ENCODE data around the gene HERC2.

The HERC2 gene

DNA sequence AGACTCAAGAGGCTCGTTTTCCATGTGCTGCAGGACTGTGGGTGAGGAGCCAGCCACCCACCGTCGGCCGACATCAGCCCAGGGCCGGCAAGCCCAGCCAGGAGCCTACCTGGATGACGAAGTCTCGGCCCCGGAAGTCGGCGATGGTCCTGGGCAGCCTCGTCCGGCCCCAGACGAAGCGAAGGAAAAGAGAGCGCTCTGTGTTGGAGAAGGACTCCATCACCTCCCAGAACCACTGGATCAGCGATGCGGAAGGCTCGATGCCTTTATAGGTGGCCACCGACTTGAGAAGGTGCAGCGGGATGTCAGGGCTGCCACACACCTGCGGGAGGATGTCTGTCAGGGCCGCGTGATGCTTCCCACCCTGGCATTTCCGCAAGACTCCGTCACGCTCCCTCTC lies 209.0 kb downstream of the HERC2 start:
- no peak for DNase-seq (ENCODE audit: low read depth)

DNA sequence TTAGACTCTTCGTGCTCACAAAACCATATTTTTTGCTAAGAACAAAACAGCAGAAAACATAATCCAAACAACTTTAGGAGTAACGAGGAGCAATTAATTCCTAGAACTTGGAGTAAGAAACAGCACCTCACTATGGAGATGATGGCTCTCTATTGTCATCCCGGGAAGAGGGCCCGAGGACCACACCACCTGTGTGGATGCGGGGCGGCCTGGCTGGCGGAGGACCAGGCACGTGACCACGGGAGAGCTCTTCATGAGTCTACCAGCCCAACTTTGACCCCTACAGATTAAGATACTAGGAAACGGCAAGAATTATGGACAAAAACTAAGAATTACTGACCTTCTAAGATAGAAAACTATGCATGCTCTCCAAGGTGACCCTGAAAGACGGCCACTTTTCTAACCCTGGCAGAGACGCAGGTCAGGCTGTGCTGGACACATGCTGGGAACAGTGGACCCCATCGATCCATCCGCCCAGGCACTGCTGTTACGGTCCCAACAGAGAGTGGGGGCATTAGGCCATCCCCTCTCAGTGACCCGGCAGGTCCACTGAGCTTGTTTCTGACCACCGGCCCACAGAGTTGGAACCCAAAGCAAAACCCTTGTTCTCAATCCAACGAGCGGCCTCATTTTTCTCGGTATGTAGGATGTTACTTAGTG lies 209.7 kb downstream of the HERC2 start:
- DNase-seq (ENCODE audit: low read depth), result no peak

DNA sequence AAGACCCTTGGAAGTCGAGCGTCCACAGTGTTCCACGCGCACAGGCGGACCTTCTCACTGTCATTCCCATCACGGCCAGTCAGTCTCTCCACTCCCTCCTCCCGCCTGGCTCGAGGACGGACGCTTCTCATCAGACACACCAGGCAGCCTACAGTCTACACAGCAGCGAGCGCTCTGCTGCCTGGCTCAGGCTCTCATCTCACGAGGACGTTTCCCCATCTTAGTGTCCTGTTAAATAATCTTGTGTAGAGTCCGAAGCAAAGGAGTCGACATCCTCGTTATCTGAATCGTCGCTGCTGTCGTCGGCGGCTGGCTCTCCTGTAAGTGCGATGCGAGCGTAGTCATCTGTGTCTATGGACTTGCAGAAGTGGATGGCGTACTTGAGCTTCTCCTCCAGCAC lies 210.4 kb downstream of the HERC2 start:
- DNase-seq (ENCODE audit: low read depth), result no peak

DNA sequence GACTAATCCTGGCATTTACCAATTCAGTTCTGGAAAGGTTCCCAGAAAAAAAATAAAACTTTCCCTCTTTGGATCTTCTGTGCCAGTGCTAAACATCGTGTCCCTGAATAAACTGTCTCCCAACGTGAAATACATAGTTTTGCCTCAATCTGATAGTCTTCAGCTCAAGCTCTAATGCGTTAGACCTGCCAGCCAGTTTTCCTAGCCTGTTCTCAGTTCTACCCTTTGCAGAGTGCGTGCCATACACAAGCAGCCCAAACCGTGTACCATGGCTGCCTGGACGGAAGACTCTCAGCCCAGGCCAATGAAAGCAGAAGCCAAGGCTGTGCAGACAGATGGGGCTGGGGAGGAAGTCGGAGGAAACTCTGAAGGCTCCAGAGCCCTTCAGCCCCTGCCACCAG lies 211.5 kb downstream of the HERC2 start:
- no peak for DNase-seq (ENCODE audit: low read depth)

DNA sequence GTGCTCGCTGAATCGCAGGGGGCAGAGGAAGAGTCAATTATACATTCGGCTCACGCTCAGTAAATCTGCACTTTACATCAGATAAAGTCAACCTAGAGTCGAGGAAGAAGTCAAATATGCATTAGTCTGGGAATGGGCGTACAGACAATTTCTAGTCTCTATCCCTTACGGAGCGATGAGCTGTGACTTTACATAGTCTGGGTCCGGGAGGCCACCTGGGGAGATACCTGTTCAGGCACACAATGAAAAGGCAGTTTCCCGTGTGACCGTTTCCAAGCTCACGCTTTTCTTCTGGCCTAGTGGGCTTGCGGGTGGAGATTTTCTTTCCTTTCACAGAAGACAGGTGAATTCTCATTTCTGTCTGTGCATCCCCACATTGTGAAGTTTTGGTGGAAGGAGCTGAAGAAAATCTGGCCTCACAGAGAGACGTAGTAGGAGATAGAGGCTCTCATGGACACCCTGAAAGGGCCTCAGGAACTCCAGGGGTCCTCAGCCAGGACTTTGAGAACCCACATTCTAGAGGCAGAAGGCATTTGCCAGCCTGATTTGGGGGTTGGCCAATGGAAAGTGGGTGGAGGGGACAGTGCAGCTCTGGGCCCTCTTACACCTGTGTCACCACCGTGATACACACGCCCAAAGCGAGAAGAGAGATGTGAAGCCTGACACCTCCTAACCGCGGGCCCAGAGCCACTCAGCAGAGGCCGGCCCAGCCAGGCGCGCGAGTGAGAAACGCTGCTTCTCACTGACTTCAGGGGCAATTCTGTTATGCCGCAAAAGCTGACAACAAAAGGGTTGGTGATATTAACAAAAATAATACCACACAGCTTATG lies 212.1 kb downstream of the HERC2 start:
- no peak for DNase-seq (ENCODE audit: low read depth)

DNA sequence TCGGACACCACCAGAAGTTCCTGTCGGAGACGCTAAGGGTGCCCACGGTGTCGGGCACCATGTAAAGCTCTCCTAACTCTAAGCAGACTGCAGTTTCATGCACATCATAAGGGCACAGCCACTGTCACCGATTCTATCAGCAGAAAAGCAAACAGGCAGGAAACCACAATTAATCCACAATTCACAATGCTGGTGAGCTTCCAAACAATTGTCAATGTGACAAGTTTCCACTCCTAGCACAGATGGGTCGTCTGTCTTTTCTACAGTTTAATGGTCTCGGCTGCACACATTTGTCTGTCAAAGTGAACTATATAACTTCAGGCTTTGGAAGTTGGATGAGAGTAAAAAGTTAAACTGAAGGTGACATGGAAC lies 214.1 kb downstream of the HERC2 start:
- no peak for DNase-seq (ENCODE audit: low read depth)

DNA sequence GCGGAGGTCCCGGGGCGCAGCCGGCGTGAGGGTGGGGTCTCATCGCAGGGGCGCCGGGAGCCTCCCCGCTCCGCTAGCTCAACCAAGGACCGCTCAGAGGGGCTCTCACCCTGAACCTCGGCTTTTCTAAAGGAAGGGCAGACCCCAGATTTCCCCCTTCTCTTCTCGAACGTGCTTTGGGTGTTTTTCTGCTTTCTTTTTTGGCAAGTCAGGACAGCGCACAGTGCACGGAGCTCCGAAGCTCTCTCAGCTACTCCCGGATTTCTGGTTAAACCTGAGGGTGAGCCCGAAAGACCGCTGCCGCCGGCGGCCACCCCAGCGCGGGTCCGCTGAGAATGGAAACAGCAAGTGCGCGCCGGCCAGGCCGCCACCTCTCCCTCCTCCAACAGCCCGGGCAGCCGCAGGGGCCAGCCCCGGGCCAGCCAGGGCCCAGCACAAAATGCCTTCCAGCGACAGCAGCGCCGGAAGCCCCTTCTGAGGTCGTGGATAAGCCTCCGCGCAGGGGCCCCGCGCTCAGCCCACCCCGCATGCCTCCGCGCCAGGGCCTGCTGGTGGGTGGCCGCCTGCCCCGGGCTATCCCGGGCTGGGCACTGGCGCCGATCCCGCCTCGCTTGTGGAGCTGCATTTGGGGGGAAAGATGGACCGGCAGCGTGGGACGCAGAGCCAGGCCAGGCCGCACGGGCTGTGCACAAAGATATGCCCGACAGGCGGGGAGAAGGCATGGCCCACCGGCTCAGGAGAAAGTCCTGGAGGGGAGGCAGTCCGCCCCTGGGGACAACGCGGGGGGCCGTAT lies 214.7 kb downstream of the HERC2 start:
- no peak for DNase-seq (ENCODE audit: low read depth)

DNA sequence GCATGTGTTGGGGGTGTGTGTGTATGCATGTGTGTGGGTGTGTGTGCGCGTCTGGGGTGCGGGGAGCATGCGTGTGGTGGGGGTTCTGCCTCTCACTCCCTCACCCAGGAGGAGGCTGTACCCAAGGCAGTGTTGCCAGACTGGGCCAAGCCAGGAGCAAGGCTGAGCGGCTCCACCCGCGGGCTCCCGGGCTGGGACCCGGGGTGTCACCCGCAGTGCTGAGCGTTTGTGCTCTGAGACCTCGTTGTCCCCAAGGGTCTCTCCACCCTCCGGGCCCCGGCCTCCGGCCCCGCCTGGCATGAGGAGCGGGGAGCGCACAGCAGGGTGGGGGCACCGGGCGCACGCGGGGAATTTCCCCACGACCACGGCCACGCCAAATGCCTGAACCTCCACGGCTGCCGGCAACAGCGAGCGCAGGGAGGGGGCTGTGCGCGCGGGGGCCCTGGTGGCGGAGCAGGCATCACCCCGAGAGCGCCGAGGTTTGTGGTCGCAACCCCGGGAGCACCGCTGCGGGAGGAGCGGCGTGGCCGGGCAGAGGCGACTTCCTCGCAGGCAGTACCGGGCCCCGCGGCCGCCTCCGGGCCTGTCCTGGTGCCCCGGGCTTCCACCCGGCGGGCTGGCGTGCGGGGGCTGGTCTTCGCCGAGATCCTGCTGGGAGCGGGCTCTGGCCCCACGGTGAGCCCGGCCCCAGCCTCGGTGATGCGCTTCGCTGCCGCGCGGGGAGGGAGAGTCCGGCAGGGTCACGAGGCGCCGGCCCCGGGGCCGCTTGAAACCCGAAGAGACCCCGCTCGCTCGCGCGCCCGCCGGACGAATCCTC lies 215.5 kb downstream of the HERC2 start:
- DNase-seq (ENCODE audit: low read depth), result no peak

DNA sequence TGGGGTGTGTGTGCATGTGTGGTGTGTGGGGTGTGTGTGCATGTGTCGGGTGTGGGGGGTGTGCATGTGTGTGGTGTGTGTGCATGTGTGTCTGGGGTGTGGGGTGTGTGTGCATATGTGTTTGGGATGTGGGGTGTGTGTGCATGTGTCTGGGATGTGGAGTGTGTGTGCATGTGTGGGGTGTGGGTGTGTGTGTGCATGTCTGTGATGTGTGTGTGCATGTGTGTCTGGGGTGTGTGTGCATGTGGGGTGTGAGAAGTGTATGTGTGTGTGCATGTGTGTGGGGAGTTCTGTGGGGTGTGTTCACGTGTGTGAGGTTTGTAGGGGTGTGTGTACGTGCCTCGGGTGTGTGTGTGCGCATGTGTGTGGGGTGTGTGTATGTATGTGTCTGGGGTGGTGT lies 216.2 kb downstream of the HERC2 start:
- no peak for DNase-seq (ENCODE audit: low read depth)

DNA sequence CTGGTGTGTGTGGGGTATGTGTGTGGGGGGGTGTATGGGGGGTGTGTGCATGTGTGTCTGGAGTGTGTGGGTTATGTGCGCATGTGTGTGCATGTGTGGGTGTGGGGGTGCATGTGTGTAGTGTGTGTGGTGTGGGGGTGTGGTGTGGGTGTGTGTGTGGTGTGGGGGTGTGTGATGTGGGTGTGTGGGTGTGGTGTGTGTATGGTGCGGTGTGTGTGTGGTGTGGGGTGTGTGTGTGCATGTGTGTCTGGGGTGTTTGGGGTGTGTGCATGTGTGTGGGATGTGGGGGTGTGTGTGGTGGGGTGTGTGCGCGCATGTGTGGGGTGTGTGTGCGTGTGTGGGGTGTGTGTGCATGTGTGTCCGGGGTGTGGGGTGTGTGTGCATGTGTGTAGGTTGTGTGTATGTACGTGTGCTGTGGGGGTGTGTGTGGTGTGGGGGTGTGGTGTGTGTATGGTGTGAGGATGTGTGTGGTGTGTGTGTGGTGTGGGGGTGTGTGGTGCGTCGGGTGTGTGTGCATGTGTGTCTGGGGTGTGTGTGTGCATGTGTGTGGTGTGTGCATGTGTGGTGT lies 216.7 kb downstream of the HERC2 start:
- no peak for DNase-seq (ENCODE audit: low read depth)

DNA sequence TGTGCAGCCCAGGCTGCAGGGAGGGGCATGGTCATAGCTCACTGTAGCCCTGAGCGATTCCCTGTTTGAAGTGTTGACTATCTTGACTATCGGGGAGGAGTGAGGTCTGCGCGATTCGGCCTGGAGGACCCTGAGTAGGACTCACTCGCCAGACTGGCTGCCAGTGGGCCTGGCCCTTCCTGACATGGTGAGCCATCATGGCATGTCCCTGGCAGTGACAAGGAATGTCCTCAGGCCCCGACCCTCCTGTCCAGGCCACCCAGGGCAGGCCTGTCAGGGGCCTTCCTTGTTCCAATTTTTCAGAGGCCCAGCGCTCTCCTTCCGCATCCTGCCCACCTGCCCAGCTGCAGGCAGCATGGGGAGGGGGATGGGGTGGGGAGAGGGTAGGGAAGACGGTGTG lies 217.7 kb downstream of the HERC2 start:
- no peak for DNase-seq (ENCODE audit: low read depth)

DNA sequence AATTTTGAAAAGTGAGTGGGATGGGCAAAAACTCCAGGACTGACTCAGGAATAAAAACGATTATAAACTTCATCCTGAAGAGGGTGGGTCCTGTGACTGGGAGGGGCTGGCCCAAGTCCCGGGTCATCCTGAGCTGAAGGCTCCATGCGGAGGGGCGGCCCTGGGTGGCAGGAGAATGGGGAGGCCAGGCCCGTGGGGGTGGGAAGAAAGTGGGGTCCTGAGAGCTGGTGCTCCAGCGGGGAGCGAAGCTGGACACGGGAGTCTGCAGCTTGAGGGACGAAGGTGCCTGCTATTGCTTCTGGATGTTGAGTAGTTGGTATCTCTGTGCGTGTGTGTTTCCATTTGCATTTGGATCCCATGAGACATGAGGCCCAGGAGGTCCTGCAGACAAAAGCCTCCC lies 218.1 kb downstream of the HERC2 start:
- DNase-seq (ENCODE audit: low read depth), result no peak

DNA sequence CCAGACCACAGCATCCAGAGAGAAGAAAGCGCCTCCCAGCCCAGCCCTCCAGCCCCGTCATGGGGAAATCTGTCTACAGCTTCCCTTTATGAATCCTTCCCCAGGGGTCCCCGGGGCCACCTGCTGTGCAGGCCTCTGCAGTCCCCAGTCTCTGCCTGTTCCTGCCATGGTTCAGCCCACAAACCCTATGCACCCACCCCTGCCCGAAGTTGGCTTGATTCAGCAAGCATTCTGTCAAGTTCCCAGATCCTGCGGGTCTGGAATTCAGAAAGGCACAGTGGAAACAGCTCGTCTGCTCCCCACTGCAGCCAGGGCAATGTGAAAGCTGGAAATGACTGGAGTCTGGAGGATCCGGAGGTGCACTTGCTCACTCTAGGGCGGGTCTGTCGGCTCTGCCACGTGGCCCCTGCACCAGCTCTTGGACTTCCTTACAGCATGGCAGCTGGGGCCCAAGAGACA lies 220.0 kb downstream of the HERC2 start:
- DNase-seq (ENCODE audit: low read depth), result no peak

DNA sequence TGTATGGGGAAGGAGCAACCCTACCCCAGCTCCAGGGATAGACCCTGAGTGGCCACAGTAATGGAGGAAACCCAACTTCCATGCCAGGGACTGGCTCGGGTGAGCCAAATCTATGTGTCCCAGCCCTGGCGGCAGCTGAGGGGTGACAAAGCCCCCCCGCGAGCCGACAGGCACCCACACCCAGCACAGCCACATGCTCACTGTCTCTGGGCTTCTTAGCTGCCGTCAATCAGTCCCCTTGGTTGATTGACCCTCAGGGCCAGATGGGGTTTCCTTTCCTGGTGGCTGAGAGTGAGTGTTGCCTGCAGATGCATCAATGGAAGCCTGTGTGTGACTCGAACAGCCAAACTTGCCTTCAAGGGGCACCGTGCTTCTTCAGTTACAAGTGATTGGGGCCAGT lies 220.8 kb downstream of the HERC2 start:
- no peak for DNase-seq (ENCODE audit: low read depth)

DNA sequence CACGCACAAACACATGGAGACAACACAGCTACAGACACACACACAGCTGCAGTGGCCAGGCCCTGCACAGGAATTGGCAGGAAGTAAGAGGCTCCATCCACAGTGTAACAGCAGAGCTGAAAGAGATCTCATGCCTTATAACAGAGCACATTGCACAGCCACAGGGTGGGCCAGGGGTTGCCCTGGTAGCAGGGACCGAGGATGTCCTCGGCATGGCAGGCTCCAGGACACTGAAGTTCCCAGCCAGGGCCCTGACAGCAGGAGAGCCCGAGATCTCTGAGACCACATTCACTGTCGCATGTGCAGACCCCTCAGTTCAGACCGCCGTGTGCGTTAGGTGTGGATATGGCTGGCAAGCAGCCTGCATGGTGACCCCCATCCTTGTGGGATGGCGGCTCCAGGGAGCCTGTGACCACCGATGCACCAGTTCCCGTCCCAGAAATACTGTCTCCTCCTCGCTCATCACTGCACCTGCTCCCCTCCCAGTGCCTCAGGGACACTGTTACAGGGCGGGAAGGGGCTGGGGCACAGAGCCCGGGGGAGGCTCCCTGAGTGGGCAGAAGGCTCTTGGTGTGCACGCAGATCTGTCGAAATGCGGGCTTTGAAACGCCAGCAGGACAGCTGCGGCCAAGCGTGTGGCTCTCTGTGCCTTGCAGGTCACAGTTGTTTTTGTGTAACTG lies 221.3 kb downstream of the HERC2 start:
- DNase-seq (ENCODE audit: low read depth), result no peak

DNA sequence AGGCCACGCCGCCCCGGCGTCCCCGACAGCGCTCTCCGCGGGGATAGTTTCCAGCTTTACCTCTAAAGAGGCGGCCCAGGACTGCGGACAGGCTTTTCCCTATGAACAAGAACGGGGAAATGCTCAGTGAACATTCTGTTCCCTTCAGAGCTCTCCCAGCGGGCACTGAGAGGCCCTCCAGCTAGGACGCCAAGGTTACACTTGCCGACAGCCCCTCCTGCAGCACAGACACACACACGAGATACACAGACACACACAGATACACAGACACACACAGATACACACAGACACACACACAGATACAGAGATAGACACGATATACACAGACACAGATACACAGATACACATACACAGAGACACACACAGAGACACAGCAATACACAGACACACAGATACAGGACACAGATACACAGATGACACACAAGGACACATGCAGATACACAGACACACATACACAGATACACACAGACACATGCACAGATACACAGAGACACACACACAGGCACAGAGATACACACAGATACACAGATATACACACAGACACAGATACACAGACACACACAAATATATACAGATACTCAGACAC lies 222.3 kb downstream of the HERC2 start:
- no peak for DNase-seq (ENCODE audit: low read depth)

DNA sequence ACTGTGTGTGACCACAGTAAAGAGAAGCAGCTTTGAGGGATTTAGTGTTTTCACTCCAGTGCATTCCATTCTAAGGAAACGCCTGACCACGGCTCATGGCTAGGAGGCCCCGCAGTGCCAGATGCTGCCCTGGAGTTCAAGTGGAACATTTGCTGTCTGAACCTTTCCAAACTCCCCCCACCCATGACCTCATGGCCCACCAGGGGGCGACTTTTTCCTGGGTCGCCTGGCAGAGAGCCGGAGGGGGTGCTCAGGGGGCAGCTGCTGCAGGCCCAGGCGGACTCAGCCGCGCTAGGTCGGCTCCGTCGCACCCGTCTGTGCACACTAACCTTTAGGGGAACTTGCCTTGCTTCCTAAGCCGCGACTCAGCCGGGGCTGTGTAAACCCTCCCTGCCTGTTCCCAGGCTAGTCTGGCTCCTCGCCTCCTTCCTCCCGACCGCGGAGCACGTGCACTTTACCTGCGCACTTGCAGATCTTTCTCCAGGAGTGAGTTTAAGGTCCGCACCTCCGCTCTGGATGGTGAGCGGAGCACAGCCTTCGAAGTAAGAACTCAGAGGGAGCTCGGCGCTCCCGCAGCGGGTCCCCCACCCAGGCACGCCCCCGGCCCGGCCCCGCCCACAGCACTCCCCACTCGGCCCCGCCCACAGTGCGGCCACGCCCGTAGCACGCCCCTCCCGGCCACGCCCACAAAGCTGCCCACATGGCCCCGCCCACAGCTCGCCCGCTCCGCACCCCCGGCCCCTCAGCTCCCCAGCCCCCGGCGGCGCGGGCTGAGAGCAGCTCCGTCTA lies 223.0 kb downstream of the HERC2 start, which contains the start of gene OCA2:
Gene OCA2 (minus strand): TSS at position 550 of the 789 bp plus-strand sequence. CDS start 17,441 bp downstream, outside the sequence.
- peak; percentile 54 for DNase-seq (ENCODE audit: low read depth)

DNA sequence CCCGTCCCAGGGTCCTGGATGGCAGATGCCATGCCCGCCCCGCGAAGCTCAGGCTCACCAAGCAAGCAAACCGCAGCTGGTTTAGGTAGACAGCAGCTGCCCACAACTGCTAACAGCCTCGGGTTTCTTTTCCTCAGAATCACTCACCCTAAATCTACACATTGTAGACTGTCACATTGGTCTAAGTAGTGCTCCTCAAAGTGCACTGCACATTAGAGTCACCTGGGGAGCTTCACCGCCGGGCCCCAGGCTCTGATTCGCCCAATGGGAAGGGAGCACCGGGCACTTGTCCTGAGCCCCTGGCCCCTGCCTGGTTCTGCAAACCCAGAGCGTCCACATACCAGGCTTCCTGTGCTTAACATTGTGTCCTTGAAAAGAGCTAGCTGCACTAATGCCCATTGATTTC lies 223.6 kb downstream of the HERC2 start:
- DNase-seq (ENCODE audit: low read depth), result no peak

DNA sequence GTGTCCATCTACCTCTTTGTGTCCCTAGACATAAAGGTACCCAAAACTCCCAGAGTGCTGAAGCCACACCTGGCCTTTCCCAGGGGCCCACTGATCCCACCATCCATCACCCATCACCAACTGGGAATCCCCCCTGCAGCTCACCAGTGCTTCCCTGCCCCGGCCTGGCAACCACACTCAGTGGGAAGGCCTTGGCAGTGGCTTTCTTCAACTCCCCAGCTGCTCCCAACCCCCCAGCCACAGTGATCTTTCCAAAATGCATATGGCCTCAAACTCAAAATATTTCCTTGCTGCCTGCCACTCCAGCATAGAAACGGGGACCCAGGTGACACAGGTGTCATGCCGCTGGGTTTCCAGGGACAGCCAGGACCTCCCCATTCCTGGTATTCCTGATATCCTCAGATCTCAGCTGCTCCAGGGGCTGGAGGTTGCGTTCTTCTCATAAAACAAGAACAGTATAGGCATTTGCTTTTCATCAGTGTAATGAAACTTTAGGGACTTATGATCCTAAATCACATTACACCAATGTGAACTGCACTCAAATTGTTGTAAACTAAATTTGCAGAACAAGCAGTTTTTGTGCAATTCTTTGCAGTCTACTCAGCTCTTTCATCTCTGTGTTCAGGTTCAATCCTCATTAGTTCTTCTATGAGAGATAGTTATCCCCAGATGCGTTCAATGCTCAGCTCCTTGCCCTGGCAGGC lies 224.2 kb downstream of the HERC2 start:
- DNase-seq (ENCODE audit: low read depth), result no peak

Measured in stimulated activated CD8-positive, alpha-beta memory T cell treated with anti-CD3 and anti-CD28 coated beads, Interleukin-7, amount 100 ng/mL, for 24 hours (primary cell).